Activated naive CD4-positive, alpha-beta T cell treated with anti-CD3 and anti-CD28 coated beads for 36 hours (primary cell): ENCODE results near the gene IFITM2. TPM values are rescaled to one million over a fixed set of nuclear protein-coding genes. Genes with fewer than 3 reads are reported as not detected.
A peak's percentile ranks its signal among the peaks of the same experiment; 100 is the strongest.
"Not testable (repeated sequence)": the region's sequence is repeated elsewhere in the genome, so short reads cannot be mapped to it uniquely, and the experiment has no call there.

Experiments used
- CTCF ChIA-PET: fragments of 350-600 bp; sonication (Branson Sonifier 250); formaldehyde crosslinking; loops from one replicate; lab custom pipeline; 2021; ENCODE audit warnings: antibody characterized with exemption; lab: Charles Lee
- DNase-seq: peaks from one replicate; pipeline ENCODE4 v3.0.0-alpha.2; 2020
- H3K27ac Mint-ChIP-seq: one replicate; pipeline ENCODE4 v1.8.0; 2021; ENCODE audit warnings: mild to moderate bottlenecking, mixed read lengths
- H3K27me3 Mint-ChIP-seq: one replicate; pipeline ENCODE4 v1.8.0; 2021; ENCODE audit warnings: low read depth, mixed read lengths
- H3K36me3 Mint-ChIP-seq: one replicate; pipeline ENCODE4 v1.8.0; 2021; ENCODE audit warnings: low read depth, mixed read lengths
- H3K4me1 Mint-ChIP-seq: one replicate; pipeline ENCODE4 v1.8.0; 2021; ENCODE audit warnings: low read depth, mixed read lengths
- H3K4me3 Mint-ChIP-seq: one replicate; pipeline ENCODE4 v1.8.0; 2021; ENCODE audit warnings: mild to moderate bottlenecking, moderate library complexity, mixed read lengths
- H3K9me3 Mint-ChIP-seq: one replicate; pipeline ENCODE4 v1.8.0; 2021; ENCODE audit warnings: mixed read lengths
- intact Hi-C: fragments of 100-400 bp; cut with micrococcal nuclease; formaldehyde crosslinking; loops from one replicate; pipeline ENCODE4 v1.15.1; 2023
- total RNA-seq, 2 experiments: library from RNA; stranded (reverse); gene quantifications; one replicate each; pipeline ENCODE4 v1.2.3, GENCODE V29; 2021

IFITM2 gene
- total RNA-seq, 2 experiments from 2014 or later = 760 to 802 TPM

DNA sequence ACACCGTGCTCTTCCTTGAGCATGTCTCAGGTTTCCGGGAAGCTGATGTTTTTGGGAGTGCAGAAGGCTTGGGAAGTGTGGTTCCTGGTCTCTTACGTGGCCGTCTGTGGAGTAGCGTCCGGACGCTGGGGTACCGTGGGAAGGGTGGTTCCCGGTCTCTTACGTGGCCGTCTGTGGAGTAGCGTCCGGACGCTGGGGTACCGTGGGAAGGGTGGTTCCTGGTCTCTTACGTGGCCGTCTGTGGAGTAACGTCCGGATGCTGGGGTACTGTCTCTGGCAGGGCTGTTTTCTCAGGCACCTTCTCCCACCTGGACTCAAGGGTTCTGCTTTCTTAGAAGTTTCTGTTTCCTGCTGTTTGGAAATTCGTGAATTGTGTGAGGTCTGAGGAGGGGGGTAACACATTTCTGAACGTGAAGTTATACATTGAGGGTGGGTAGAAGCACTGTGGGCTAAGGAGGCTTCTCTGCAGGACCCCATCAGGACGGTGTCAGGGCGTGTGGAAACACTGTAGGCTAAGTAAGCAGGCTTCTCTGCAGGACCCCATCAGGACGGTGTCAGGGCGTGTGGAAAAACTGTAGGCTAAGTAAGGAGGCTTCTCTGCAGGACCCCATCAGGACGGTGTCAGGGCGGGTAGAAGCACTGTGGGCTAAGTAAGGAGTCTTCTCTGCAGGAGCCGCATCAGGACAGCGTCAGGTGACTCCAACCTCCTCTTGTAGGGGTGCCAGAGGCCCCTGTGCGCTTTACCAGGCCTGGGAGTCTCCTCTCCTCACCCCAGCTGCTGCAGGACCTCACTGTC is 18.4 kb downstream of the IFITM2 start:
- intact Hi-C loops = no loop called here
- Mint-ChIP-seq H3K4me1 (peaks cover 63% of the 10 kb centered on the region), H3K36me3 (no peaks in the 10 kb centered on the region), H3K9me3 (no peaks in the 10 kb centered on the region), H3K4me3 (peak overlapping the region; percentile 72), H3K27me3 (no peaks in the 10 kb centered on the region), H3K27ac (peak overlapping the region; percentile 98)
- DNase-seq = no peak
- CTCF ChIA-PET = interaction anchor here (1.1 to 1.7 kb wide), 4 partner anchors 10 to 75 kb away, joined by 3 to 5 read pairs (median 4); no protein-coding TSS in a partner anchor

DNA sequence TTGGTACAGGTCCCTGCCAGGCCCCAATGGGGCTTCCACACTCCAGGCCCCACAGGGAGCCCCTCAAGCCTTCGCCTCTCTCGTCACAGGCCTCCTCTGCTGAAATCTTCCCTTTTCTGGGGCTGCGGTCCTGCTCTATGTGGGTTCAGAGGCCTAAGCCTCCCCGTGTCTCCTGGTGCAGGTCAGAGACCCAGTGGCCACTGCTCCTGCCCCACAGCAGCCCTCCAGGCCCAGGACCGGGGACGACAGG is 18.9 kb downstream of the IFITM2 start:
- CTCF ChIA-PET = interaction anchor here (1.3 to 1.7 kb wide), 3 partner anchors 14 to 76 kb away, joined by 3 to 5 read pairs (median 4); no protein-coding TSS in a partner anchor
- no peak for DNase-seq
- peaks cover 68% of the 10 kb centered on the region for H3K4me1 Mint-ChIP-seq
- H3K36me3 Mint-ChIP-seq = no peaks in the 10 kb centered on the region
- intact Hi-C loops = no loop called here
- H3K4me3 Mint-ChIP-seq = peak overlapping the region; percentile 72
- no peaks in the 10 kb centered on the region for H3K9me3 Mint-ChIP-seq
- peak overlapping the region; percentile 98 for H3K27ac Mint-ChIP-seq
- H3K27me3 Mint-ChIP-seq = no peaks in the 10 kb centered on the region

DNA sequence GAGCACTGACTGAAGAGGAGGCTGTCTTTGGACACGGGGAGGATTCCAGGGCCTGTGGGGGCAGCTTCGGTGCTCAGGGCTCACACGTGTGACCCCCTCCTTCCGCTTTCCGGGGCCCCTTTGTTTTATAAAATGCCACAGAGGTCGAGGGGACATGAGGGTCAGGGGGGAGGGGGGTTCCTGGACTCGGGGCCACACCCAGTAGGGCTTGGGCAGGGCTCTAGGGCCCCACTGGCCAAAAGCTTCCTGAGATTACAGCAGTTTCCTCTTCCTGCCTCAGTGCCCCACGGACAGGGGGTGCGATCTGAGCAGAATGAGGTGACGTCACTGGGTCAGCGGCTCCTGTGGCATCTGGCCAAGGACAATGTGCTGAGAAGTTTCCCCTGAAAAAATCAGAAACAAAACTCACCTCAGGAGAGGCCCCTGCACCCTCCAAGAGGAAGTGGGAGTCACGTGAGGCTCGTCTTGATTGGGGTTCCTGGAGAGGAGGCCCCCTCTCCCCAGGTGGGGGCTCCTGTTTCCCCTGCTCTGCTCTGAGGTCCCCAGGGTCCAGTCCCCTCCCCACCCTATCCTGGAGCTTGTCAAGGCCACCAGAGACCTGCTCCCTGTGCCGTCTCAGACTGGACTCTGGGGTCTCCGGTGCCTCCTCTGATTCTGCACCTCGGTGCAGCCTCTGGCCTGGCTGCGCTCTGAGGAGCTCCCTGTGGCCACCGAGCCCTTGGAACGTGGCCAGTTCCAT is 19.4 kb downstream of the IFITM2 start:
- Mint-ChIP-seq H3K27me3 (no peaks in the 10 kb centered on the region), H3K36me3 (no peaks in the 10 kb centered on the region), H3K4me3 (peak overlapping the region; percentile 72), H3K4me1 (peaks cover 73% of the 10 kb centered on the region), H3K27ac (peak overlapping the region; percentile 98), H3K9me3 (no peaks in the 10 kb centered on the region)
- CTCF ChIA-PET = interaction anchor here (1.3 to 1.7 kb wide), 3 partner anchors 13 to 76 kb away, joined by 3 to 5 read pairs (median 4); no protein-coding TSS in a partner anchor
- intact Hi-C loops = loop anchor here (1.0 kb wide), 2 partner anchors 10 to 58 kb away; no protein-coding TSS in a partner anchor
- peak; percentile 92 for DNase-seq

DNA sequence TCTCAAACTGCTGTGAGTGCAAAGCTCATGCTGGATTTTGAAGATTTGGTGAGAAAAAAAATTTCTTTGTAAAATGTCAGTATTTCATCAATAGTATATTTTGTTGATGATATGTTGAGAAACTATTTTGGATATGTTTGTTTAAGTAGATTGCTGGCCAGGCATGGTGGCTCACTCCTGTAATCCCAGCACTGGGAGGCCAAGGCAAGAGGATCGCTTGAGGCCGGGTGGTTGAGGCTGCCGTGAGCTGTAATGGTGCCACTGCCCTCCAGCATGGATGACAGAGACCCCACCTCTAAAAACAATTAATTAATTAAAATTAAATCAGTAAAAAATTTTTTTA is 19.9 kb downstream of the IFITM2 start:
- no peak for DNase-seq
- intact Hi-C loops = loop anchor here (1.0 kb wide), 2 partner anchors 10 to 58 kb away; no protein-coding TSS in a partner anchor

DNA sequence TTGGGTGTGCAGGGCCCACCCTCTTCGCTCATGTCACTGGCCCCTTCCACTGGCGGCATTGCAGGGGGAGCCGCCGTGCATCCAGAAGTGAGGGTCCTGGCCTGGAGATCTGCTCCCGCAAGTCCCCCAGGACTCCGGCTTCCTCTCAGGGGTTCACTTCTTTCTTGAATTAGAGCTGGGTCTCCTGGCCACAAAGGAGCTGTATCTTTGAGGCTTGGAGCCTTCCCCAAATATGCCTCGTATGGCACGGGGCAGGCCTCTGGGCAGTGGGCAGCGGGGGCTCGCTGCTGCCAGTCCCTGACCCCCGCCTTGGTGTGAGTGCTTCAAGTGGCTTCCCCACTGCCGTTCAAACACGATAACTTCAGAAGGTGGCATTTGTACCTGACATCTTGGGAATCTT is 20.4 kb downstream of the IFITM2 start:
- H3K4me1 Mint-ChIP-seq = peaks cover 74% of the 10 kb centered on the region
- DNase-seq = no peak

More for the DNA sequence above, 19.9 kb downstream of the IFITM2 start:
- Mint-ChIP-seq H3K36me3 (no peaks in the 10 kb centered on the region), H3K27me3 (no peaks in the 10 kb centered on the region), H3K27ac (peak overlapping the region; percentile 98), H3K9me3 (no peaks in the 10 kb centered on the region), H3K4me1 (peaks cover 73% of the 10 kb centered on the region), H3K4me3 (peak overlapping the region; percentile 72)
- CTCF ChIA-PET = interaction anchor here (1.3 to 1.7 kb wide), 3 partner anchors 13 to 77 kb away, joined by 3 to 5 read pairs (median 4); no protein-coding TSS in a partner anchor

DNA sequence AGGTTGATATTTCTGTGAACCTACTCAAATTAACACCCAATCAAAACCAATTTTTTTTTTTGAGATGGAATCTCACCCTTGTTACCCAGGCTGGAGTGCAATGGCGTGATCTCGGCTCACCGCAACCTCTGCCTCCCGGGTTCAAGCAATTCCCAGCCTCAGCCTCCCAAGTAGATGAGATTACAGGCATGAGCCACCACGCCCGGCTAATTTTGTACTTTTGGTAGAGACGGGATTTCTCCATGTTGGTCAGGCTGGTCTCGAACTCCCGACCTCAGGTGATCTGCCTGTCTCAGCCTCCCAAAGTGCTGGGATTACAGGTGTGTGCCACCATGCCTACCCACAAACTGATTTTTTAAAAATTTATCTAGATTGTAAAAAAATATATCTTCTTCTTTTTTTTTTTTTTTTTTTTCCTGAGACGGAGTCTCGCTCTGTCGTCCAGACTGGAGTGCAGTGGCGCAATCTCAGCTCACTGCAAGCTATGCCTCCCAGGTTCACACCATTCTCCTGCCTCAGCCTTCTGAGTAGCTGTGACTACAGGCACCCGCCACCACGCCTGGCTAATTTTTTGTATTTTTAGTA is 21.0 kb downstream of the IFITM2 start:
- not testable (repeated sequence) for H3K27ac Mint-ChIP-seq, DNase-seq, H3K36me3 Mint-ChIP-seq, H3K27me3 Mint-ChIP-seq, H3K9me3 Mint-ChIP-seq
- intact Hi-C loops = loop anchor here (1.0 kb wide), 1 partner anchor 27 kb away; no protein-coding TSS in a partner anchor
- Mint-ChIP-seq H3K4me1 (peaks cover 70% of the 10 kb centered on the region), H3K4me3 (peak overlapping the region; percentile 69)
- CTCF ChIA-PET = interaction anchor here (1.8 to 2.4 kb wide), 2 partner anchors 20 to 27 kb away, joined by 8 to 13 read pairs; no protein-coding TSS in a partner anchor

More for the DNA sequence above, 20.4 kb downstream of the IFITM2 start:
- no peaks in the 10 kb centered on the region for H3K27me3 Mint-ChIP-seq
- intact Hi-C loops = no loop called here
- H3K9me3 Mint-ChIP-seq = no peaks in the 10 kb centered on the region
- no peak overlapping the region for H3K27ac Mint-ChIP-seq
- H3K4me3 Mint-ChIP-seq = no peak overlapping the region
- H3K36me3 Mint-ChIP-seq = no peaks in the 10 kb centered on the region
- CTCF ChIA-PET = interaction anchor here (1.5 to 1.7 kb wide), 2 partner anchors 27 to 77 kb away, joined by 3 to 5 read pairs; no protein-coding TSS in a partner anchor

DNA sequence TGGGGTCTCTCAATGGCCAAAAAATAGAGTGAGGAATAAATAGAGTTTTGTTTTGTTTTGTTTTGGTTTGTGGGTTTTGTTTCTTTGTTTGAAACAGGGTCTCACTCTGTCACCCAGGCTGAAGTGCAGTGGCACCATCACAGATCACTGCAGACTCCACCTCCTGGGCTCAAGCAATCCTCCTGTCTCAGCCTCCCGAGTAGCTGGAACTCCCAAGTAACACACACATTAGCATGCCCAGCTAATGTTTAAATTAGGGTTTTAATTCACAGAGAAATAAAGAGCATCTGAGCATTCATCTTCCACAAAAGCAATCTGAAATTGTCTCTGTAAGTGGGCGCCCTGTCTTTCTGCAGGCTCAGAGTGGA is 22.3 kb downstream of the IFITM2 start:
- no peaks in the 10 kb centered on the region for H3K9me3 Mint-ChIP-seq
- H3K36me3 Mint-ChIP-seq = no peaks in the 10 kb centered on the region
- H3K27me3 Mint-ChIP-seq = no peaks in the 10 kb centered on the region
- H3K4me3 Mint-ChIP-seq = peak overlapping the region; percentile 69
- peak overlapping the region; percentile 72 for H3K27ac Mint-ChIP-seq
- intact Hi-C loops = loop anchor here (1.0 kb wide), 1 partner anchor 25 kb away; no protein-coding TSS in a partner anchor
- CTCF ChIA-PET = interaction anchor here (1.0 to 2.4 kb wide), 4 partner anchors 13 to 189 kb away, joined by 3 to 13 read pairs (median 6); no protein-coding TSS in a partner anchor
- DNase-seq = no peak
- peaks cover 60% of the 10 kb centered on the region for H3K4me1 Mint-ChIP-seq

DNA sequence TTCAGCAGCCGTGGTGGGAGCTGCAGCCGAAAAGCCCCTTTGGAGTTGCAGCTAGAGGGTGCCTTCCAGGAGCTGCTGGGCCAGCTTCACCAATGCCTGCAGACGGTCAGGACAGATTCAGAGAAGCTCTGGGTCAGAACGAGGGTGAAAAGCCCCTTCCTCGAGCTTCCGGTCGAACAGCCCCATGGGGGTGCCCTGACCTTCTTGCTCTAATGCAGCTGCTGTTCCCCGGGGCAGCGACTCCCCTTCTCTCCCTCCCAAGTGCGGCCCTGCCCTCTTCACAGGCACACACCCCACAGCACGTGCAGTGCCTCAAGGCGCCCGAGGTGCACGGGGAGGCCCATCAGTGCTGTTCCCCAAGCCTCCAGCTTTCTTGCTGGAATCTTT is 22.7 kb downstream of the IFITM2 start:
- no peak overlapping the region for H3K4me3 Mint-ChIP-seq
- DNase-seq = no peak
- intact Hi-C loops = no loop called here
- no peaks in the 10 kb centered on the region for H3K27me3 Mint-ChIP-seq
- H3K27ac Mint-ChIP-seq = peak overlapping the region; percentile 72
- CTCF ChIA-PET = interaction anchor here (1.0 to 2.4 kb wide), 4 partner anchors 13 to 189 kb away, joined by 3 to 13 read pairs (median 6); no protein-coding TSS in a partner anchor
- no peaks in the 10 kb centered on the region for H3K36me3 Mint-ChIP-seq
- peaks cover 59% of the 10 kb centered on the region for H3K4me1 Mint-ChIP-seq
- H3K9me3 Mint-ChIP-seq = no peaks in the 10 kb centered on the region

DNA sequence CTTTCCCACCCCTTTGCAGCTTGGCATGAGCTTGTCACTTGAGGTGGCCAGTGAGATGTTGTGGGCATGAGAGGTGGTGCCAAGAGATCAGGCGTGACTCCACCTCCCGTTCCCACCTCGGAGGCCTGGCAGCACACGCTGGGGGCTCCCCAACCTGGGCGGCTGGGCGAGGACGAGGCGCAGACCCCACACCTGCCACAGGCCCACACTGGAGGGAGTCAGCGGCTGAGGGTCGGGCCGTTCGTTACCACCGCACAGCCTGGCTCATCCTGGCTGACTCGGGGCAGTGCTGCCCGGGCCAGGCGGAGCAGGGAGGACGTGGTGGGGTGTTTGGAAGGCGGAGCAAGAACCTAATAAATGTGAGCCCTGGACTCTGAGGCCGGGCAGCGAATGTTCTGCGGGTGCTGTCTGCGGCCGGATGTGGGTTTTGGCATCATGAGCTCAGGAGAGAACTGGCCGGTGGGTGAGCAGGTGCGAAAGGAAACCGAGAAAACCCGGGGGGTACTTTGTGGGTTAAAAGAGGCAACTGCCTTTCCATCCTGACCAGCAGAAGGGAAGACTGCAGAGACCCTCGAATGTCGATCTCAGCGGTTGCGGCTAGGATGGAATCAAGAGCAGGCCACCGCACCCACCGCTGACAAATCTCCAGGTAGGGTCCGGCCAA is 23.2 kb downstream of the IFITM2 start:
- Mint-ChIP-seq H3K27ac (no peak overlapping the region), H3K4me1 (peaks cover 60% of the 10 kb centered on the region), H3K4me3 (no peak overlapping the region)

DNA sequence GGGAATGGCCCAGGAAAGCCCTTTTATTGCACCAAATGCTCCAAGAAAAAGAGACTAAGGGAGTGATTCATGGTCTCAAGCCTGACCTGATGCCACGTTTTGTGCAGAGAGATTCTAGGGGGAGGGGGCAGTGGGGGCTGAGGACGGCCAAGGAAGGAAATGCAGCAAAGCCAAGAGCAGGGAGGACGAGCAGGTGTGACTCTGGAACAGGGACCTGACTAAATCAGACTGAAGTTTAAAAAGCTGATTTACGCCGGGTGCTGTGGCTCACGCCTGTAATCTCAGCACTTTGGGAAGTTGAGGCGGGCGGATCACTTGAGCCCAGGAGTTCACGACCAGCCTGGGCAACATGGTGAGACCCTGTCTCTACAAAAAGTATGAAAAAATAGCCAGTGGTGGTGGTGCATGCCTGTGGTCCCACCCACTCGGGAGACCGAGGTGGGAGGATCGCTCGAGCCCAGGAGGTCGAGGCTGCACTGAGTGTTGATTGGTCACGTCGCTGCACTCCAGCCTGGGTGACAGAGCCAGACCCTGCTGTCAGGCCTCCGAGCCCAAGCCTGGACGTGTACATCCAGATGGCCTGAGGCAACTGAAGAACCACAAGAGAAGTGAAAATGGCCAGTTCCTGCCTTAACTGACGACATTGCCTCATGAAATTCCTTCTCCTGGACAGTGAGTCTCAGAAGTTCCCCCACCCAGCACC is 23.9 kb downstream of the IFITM2 start:
- H3K27ac Mint-ChIP-seq = no peak overlapping the region
- no peaks in the 10 kb centered on the region for H3K27me3 Mint-ChIP-seq
- peaks cover 60% of the 10 kb centered on the region for H3K4me1 Mint-ChIP-seq
- H3K4me3 Mint-ChIP-seq = no peak overlapping the region
- CTCF ChIA-PET = interaction anchor here (0.6 to 1.7 kb wide), 2 partner anchors 11 to 14 kb away, joined by 4 read pairs; no protein-coding TSS in a partner anchor
- H3K9me3 Mint-ChIP-seq = no peaks in the 10 kb centered on the region
- no peak for DNase-seq
- intact Hi-C loops = no loop called here
- no peaks in the 10 kb centered on the region for H3K36me3 Mint-ChIP-seq

More for the DNA sequence above, 23.2 kb downstream of the IFITM2 start:
- Mint-ChIP-seq H3K36me3 (no peaks in the 10 kb centered on the region), H3K9me3 (no peaks in the 10 kb centered on the region), H3K27me3 (no peaks in the 10 kb centered on the region)
- CTCF ChIA-PET = interaction anchor here (0.6 to 2.4 kb wide), 3 partner anchors 12 to 25 kb away, joined by 4 to 13 read pairs (median 4); no protein-coding TSS in a partner anchor
- intact Hi-C loops = no loop called here
- peak; percentile 56 for DNase-seq
